Heart left ventricle (tissue), 13 donors: Measurements from ENCODE around the gene ELMO3.

ENCODE experiments used
- CTCF ChIP-seq, 12 donors: fragments of 200-600 bp; sonication (generic) in 4 of 12; IDR thresholded peaks; one replicate each; pipeline versions ENCODE4 v1.5.0 to v1.8.0; 2018 to 2022; ENCODE audit warnings: antibody characterized with exemption in 12 of 12, mild to moderate bottlenecking in 5 of 12
- POLR2A ChIP-seq, 2 donors: fragments of 450-650 bp; IDR thresholded peaks; one replicate each; pipeline ENCODE4 v1.6.1; 2017; ENCODE audit warnings: antibody characterized with exemption in 2 of 2, mild to moderate bottlenecking in 2 of 2, moderate library complexity in 2 of 2
- donor health status: ischemic (EF 13 %, LVEDD 7.1; RV severe dilation, severe dysfunction).
- donor health status: DM: no; HTN: yes; CAD: no.
- donor health status: DM: no; HTN: no; CAD: no.
- donor health status: ischemic (EF 25% LVEDD 6.9; RV normal size, moderate dysfunction).
- donor health status: ischemic (EF 25% LVEDD 5.7; RV mildly dilated, moderate dysfunction).
- donor health status: ischemic (EF 35%, LVEDD 5.7; RV mildly dilated, moderate dysfunction).
- donor health status: nonischemic (EF 11% LVEDD 7.7; RV severe dilation, severe dysfunction).
- donor health status: DM: yes; HTN: yes; CAD: no.
- donor health status: PGD.
- donor health status: ischemic (EF 29% LVEDD 5.4; RV normal size, mild dysfunction).
- donor health status: nonischemic (EF 23%, LVEDD 6.1; RV moderate dilation, normal function).

- TF ChIP-seq CTCF (IDR thresholded peaks at IDR 0.05), result no peak
- TF ChIP-seq POLR2A (IDR thresholded peaks at IDR 0.05), result no peak
These were observed 41.7 kb upstream of the ELMO3 start for GRCh38 chr16:67157106-67157748.
